OCI-LY1 (cell line): ENCODE data around the gene ABHD4.

ENCODE experiments used
- EZH2 ChIP-seq: fragments of 200-600 bp; sonication (generic), shearing (Covaris generic); IDR thresholded peaks from 2 replicates; pipeline ENCODE4 v1.8.0; 2017; ENCODE audit warnings: borderline replicate concordance, mixed run types, mild to moderate bottlenecking, antibody characterized with exemption, low read length, moderate library complexity, mixed read lengths
- TF ChIP-seq, protein P1 (sequence below): fragments of 200-600 bp; sonication (generic), shearing (Covaris generic); IDR thresholded peaks from 2 replicates; pipeline ENCODE4 v1.5.1; 2017; ENCODE audit warnings: mild to moderate bottlenecking, antibody characterized with exemption, low read length, moderate library complexity, mixed read lengths

DNA sequence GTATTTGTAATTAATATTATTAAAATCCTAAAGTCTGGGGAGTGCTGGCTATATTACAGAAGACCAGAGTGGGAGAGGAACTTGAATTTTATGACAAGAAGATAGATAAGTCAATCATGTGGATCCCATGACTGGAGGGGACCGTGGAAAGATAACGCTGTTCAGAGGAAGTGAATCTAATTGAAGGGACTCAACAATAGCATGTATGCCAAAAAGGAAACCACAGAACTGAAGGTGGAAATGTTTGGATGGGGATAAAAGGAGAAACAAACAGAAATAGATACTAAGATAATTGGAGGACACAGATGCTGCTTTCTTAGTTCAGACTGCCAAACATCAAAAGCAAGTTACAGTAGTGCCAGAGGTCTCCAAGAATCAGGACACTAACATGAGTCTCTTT is 24.9 kb downstream of the ABHD4 start:
- TF ChIP-seq, protein P1, sequence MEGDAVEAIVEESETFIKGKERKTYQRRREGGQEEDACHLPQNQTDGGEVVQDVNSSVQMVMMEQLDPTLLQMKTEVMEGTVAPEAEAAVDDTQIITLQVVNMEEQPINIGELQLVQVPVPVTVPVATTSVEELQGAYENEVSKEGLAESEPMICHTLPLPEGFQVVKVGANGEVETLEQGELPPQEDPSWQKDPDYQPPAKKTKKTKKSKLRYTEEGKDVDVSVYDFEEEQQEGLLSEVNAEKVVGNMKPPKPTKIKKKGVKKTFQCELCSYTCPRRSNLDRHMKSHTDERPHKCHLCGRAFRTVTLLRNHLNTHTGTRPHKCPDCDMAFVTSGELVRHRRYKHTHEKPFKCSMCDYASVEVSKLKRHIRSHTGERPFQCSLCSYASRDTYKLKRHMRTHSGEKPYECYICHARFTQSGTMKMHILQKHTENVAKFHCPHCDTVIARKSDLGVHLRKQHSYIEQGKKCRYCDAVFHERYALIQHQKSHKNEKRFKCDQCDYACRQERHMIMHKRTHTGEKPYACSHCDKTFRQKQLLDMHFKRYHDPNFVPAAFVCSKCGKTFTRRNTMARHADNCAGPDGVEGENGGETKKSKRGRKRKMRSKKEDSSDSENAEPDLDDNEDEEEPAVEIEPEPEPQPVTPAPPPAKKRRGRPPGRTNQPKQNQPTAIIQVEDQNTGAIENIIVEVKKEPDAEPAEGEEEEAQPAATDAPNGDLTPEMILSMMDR, result no peak
- no peak for TF ChIP-seq EZH2
